HG03439 (cell line): ENCODE data around the gene KLHL12.
A peak's percentile ranks its signal among the peaks of the same experiment; 100 is the strongest.

ENCODE experiments used
- ATAC-seq: cut with Tn5 transposase; IDR thresholded peaks from one replicate; pipeline ENCODE4 v1.9.1; 2021; ENCODE audit warnings: mild to moderate bottlenecking, moderate library complexity; ENCODE audit not compliant: unreplicated experiment

Gene KLHL12

GRCh38 chr1:202888531-202889360, 38.3 kb downstream of the KLHL12 start, which contains the start of gene RABIF:
TSS of gene RABIF (minus strand) at chr1:202889149. CDS start at chr1:202889098, 51 bp downstream.
- peak; percentile 89 for ATAC-seq

- ATAC-seq: no peak
These were observed 38.9 kb downstream of the KLHL12 start for GRCh38 chr1:202888221-202888530.

- ATAC-seq: no peak
These were observed 46.0 kb downstream of the KLHL12 start for GRCh38 chr1:202880961-202881460.

GRCh38 chr1:202880062-202880461, 47.0 kb downstream of the KLHL12 start:
- ATAC-seq: no peak

GRCh38 chr1:202879128-202879527, 47.9 kb downstream of the KLHL12 start:
- ATAC-seq: no peak

- no peak for ATAC-seq
These were observed 54.0 kb downstream of the KLHL12 start for GRCh38 chr1:202873026-202873425.

- ATAC-seq: no peak
These were observed 55.7 kb downstream of the KLHL12 start for GRCh38 chr1:202871367-202871766.

GRCh38 chr1:202862679-202863560, 64.1 kb downstream of the KLHL12 start:
- no peak for ATAC-seq

- ATAC-seq: peak; percentile 72
These were observed 65.5 kb downstream of the KLHL12 start for GRCh38 chr1:202861420-202862132.

GRCh38 chr1:202860744-202861419, 66.2 kb downstream of the KLHL12 start:
- ATAC-seq: peak; percentile 28

- no peak for ATAC-seq
These were observed 68.1 kb downstream of the KLHL12 start for GRCh38 chr1:202858789-202859414.

GRCh38 chr1:202858331-202858730, 68.7 kb downstream of the KLHL12 start:
- ATAC-seq: no peak

- no peak for ATAC-seq
These were observed 69.9 kb downstream of the KLHL12 start for GRCh38 chr1:202857136-202857610.

GRCh38 chr1:202856014-202856413, 71.0 kb downstream of the KLHL12 start:
- no peak for ATAC-seq

- no peak for ATAC-seq
These were observed 72.2 kb downstream of the KLHL12 start for GRCh38 chr1:202854787-202855186.

- no peak for ATAC-seq
These were observed 74.7 kb downstream of the KLHL12 start for GRCh38 chr1:202852163-202852904.

GRCh38 chr1:202850593-202851362, 76.3 kb downstream of the KLHL12 start:
- ATAC-seq: no peak

- ATAC-seq: peak; percentile 58
These were observed 78.9 kb downstream of the KLHL12 start for GRCh38 chr1:202848191-202848542.

GRCh38 chr1:202844935-202845334, 82.1 kb downstream of the KLHL12 start:
- no peak for ATAC-seq
